CD4-positive, alpha-beta T cell (primary cell): ENCODE measurements around the gene SMYD3. TPM values are rescaled to one million over a fixed set of nuclear protein-coding genes. Genes with fewer than 3 reads are reported as not detected.

Experiments
- ATAC-seq: fragments of 200-7000 bp; cut with Tn5 transposase; one replicate; pipeline ENCODE4 v1.10.0; 2022; ENCODE audit warnings: mild to moderate bottlenecking; ENCODE audit not compliant: poor library complexity
- CTCF ChIA-PET: fragments of 350-600 bp; sonication (Branson Sonifier 250); formaldehyde crosslinking; loops from one replicate; lab custom pipeline; 2021; ENCODE audit warnings: antibody characterized with exemption, inconsistent platforms; lab: Charles Lee
- POLR2A ChIA-PET: fragments of 350-600 bp; sonication (Branson Sonifier 250); formaldehyde crosslinking; loops from one replicate; lab custom pipeline; 2021; ENCODE audit warnings: antibody characterized with exemption, inconsistent platforms; lab: Charles Lee
- DNase-seq, 14 experiments: peaks; one replicate each; pipeline ENCODE4 v3.0.0-alpha.2; 2013 to 2020; ENCODE audit warnings: mixed read lengths in 2 of 14
- H3K27ac ChIP-seq, 2 donors: one replicate each; pipeline versions ENCODE4 v1.5.1 to v1.7.0; 2013; ENCODE audit warnings: low read length in 2 of 2, low read depth in 1 of 2, mild to moderate bottlenecking in 1 of 2
- H3K27me3 ChIP-seq, 2 experiments: 1 replicate in 1 of 2; 2 replicates in 1 of 2; pipeline versions ENCODE4 v1.6.1 to v1.7.0; 2013; ENCODE audit warnings: low read length in 2 of 2, control low read depth in 1 of 2, mild to moderate bottlenecking in 1 of 2, moderate library complexity in 1 of 2; ENCODE audit not compliant: insufficient read depth in 2 of 2, control insufficient read depth in 1 of 2
- H3K36me3 ChIP-seq: one replicate; pipeline ENCODE4 v1.6.1; 2013; ENCODE audit warnings: low read length, control low read depth; ENCODE audit not compliant: insufficient read depth
- H3K4me1 ChIP-seq: one replicate; pipeline ENCODE4 v1.6.1; 2013; ENCODE audit warnings: low read length, control low read depth; ENCODE audit not compliant: insufficient read depth
- H3K4me3 ChIP-seq: one replicate; pipeline ENCODE4 v1.5.1; 2013; ENCODE audit warnings: mild to moderate bottlenecking, low read length, moderate library complexity
- H3K9me3 ChIP-seq, 2 experiments: 1 replicate in 1 of 2; 2 replicates in 1 of 2; pipeline versions ENCODE4 v1.6.1 to v1.7.0; 2013; ENCODE audit warnings: low read length in 2 of 2, mild to moderate bottlenecking in 2 of 2, control low read depth in 1 of 2, moderate library complexity in 1 of 2; ENCODE audit not compliant: control insufficient read depth in 1 of 2, insufficient read depth in 1 of 2
- H3K27ac Mint-ChIP-seq: one replicate; pipeline ENCODE4 v1.8.0; 2020; ENCODE audit warnings: mixed read lengths
- H3K27me3 Mint-ChIP-seq: one replicate; pipeline ENCODE4 v1.8.0; 2021; ENCODE audit warnings: mixed read lengths
- H3K36me3 Mint-ChIP-seq: one replicate; pipeline ENCODE4 v1.8.0; 2021; ENCODE audit warnings: low read depth, mixed read lengths
- H3K4me1 Mint-ChIP-seq: one replicate; pipeline ENCODE4 v1.8.0; 2021; ENCODE audit warnings: low read depth, mixed read lengths
- H3K4me3 Mint-ChIP-seq: one replicate; pipeline ENCODE4 v1.8.0; 2020; ENCODE audit warnings: mild to moderate bottlenecking, mixed read lengths
- H3K9me3 Mint-ChIP-seq: one replicate; pipeline ENCODE4 v1.8.0; 2020; ENCODE audit warnings: mixed read lengths
- CTCF ChIP-seq: fragments of 200-600 bp; IDR thresholded peaks from one replicate; pipeline ENCODE4 v1.8.0; 2022; ENCODE audit warnings: antibody characterized with exemption, mild to moderate bottlenecking
- intact Hi-C, 2 experiments: fragments of 100-400 bp; cut with DNase I in 1 of 2; cut with micrococcal nuclease in 1 of 2; formaldehyde crosslinking; loops; one replicate each; pipeline versions ENCODE4 v1.15.1 to v1.9.0; 2023 to 2025; cut with DNase I, micrococcal nuclease
- total RNA-seq, 174 experiments: library from RNA in 2 of 174; stranded (reverse) in 2 of 174; gene quantifications; one replicate each; pipeline ENCODE4 v1.2.3 and lab custom pipeline; 2021 to 2026

Gene SMYD3
- total RNA-seq, 2 experiments from 2014 or later, result 18.8 to 19.6 TPM

- Histone ChIP-seq H3K9me3 (no peaks in the 10 kb centered on the region), H3K36me3 (no peaks in the 10 kb centered on the region), H3K4me1 (no peaks in the 10 kb centered on the region), H3K27ac (no peak overlapping the region), H3K4me3 (no peak overlapping the region), H3K27me3 (no peaks in the 10 kb centered on the region)
- Mint-ChIP-seq H3K36me3 (peaks cover 3% of the 10 kb centered on the region), H3K27ac (no peak overlapping the region), H3K27me3 (no peaks in the 10 kb centered on the region), H3K4me3 (no peak overlapping the region), H3K9me3 (no peaks in the 10 kb centered on the region), H3K4me1 (no peaks in the 10 kb centered on the region)
- TF ChIP-seq CTCF, result no peak
- POLR2A ChIA-PET, result no interaction called here
- CTCF ChIA-PET, result no interaction called here
- intact Hi-C loops, result no loop called here
- ATAC-seq, result no peak
- DNase-seq, result no peak
These were observed 205.4 kb downstream of the SMYD3 start for GRCh38 chr1:246301553-246302250.

GRCh38 chr1:246300626-246301549 is 206.2 kb downstream of the SMYD3 start:
- H3K27ac ChIP-seq, result no peak overlapping the region
- no peak overlapping the region for H3K27ac Mint-ChIP-seq
- H3K9me3 ChIP-seq, result no peaks in the 10 kb centered on the region
- H3K9me3 Mint-ChIP-seq, result no peaks in the 10 kb centered on the region
- H3K4me1 ChIP-seq, result no peaks in the 10 kb centered on the region
- no peaks in the 10 kb centered on the region for H3K36me3 ChIP-seq
- H3K27me3 Mint-ChIP-seq, result no peaks in the 10 kb centered on the region
- DNase-seq (no peak), ATAC-seq (no peak)
- POLR2A ChIA-PET, result interaction anchor here (0.5 kb wide), 1 partner anchor 45 kb away, joined by 3 read pairs; no protein-coding TSS in a partner anchor
- no peaks in the 10 kb centered on the region for H3K27me3 ChIP-seq
- H3K4me3 ChIP-seq, result no peak overlapping the region
- peaks cover 2% of the 10 kb centered on the region for H3K36me3 Mint-ChIP-seq
- intact Hi-C loops, result no loop called here
- no peak for TF ChIP-seq CTCF
- CTCF ChIA-PET, result no interaction called here
- no peak overlapping the region for H3K4me3 Mint-ChIP-seq
- no peaks in the 10 kb centered on the region for H3K4me1 Mint-ChIP-seq

GRCh38 chr1:246297279-246298265 is 209.5 kb downstream of the SMYD3 start:
- no peak overlapping the region for H3K27ac ChIP-seq
- H3K27me3 ChIP-seq, result no peaks in the 10 kb centered on the region
- H3K36me3 ChIP-seq, result no peaks in the 10 kb centered on the region
- Mint-ChIP-seq H3K27ac (no peak overlapping the region), H3K27me3 (no peaks in the 10 kb centered on the region), H3K4me1 (no peaks in the 10 kb centered on the region), H3K9me3 (no peaks in the 10 kb centered on the region), H3K36me3 (peaks cover 13% of the 10 kb centered on the region), H3K4me3 (no peak overlapping the region)
- H3K9me3 ChIP-seq, result no peaks in the 10 kb centered on the region
- ATAC-seq, result no peak
- H3K4me1 ChIP-seq, result no peaks in the 10 kb centered on the region
- DNase-seq, result no peak
- POLR2A ChIA-PET, result no interaction called here
- CTCF ChIA-PET, result no interaction called here
- H3K4me3 ChIP-seq, result no peak overlapping the region
- TF ChIP-seq CTCF, result no peak
- intact Hi-C loops, result no loop called here
